HG03175 (cell line): Measurements from ENCODE around the gene CMIP.

Source experiments
- ATAC-seq: cut with Tn5 transposase; IDR thresholded peaks from one replicate; pipeline ENCODE4 v1.9.1; 2021; ENCODE audit warnings: mild to moderate bottlenecking, moderate library complexity; ENCODE audit not compliant: unreplicated experiment

CMIP gene

GRCh38 chr16:81632392-81633146, 188.0 kb downstream of the CMIP start:
- no peak for ATAC-seq

- ATAC-seq: no peak
Observed at GRCh38 chr16:81633147-81633619, 188.6 kb downstream of the CMIP start.

GRCh38 chr16:81633680-81634379, 189.2 kb downstream of the CMIP start:
- no peak for ATAC-seq

GRCh38 chr16:81634380-81635062, 189.9 kb downstream of the CMIP start:
- ATAC-seq: no peak

GRCh38 chr16:81635063-81635937, 190.7 kb downstream of the CMIP start:
- no peak for ATAC-seq

- ATAC-seq: no peak
Observed at GRCh38 chr16:81636298-81636993, 191.8 kb downstream of the CMIP start.

- ATAC-seq: no peak
Observed at GRCh38 chr16:81637336-81638235, 193.0 kb downstream of the CMIP start.

GRCh38 chr16:81638286-81638945, 193.8 kb downstream of the CMIP start:
- no peak for ATAC-seq

GRCh38 chr16:81639348-81639747, 194.7 kb downstream of the CMIP start:
- no peak for ATAC-seq

- ATAC-seq: no peak
Observed at GRCh38 chr16:81639931-81640680, 195.5 kb downstream of the CMIP start.

- ATAC-seq: no peak
Observed at GRCh38 chr16:81640681-81641070, 196.1 kb downstream of the CMIP start.

- no peak for ATAC-seq
Observed at GRCh38 chr16:81641395-81642106, 196.9 kb downstream of the CMIP start.

- no peak for ATAC-seq
Observed at GRCh38 chr16:81642107-81642436, 197.5 kb downstream of the CMIP start.

- no peak for ATAC-seq
Observed at GRCh38 chr16:81642943-81643342, 198.3 kb downstream of the CMIP start.

- no peak for ATAC-seq
Observed at GRCh38 chr16:81645266-81645694, 200.7 kb downstream of the CMIP start.

GRCh38 chr16:81645925-81646324, 201.3 kb downstream of the CMIP start:
- no peak for ATAC-seq

- no peak for ATAC-seq
Observed at GRCh38 chr16:81646561-81646960, 202.0 kb downstream of the CMIP start.
